ENCODE data around the gene C9orf152. TPM values are rescaled to one million over a fixed set of nuclear protein-coding genes. Genes with fewer than 3 reads are reported as not detected.

The C9orf152 gene
- total and polyA plus RNA-seq, 2 experiments from 2014 or later, result not detected

GRCh38 chr9:110153431-110153830 lies 54.5 kb downstream of the C9orf152 start:
- Histone ChIP-seq H4K20me1 (replicated peaks; ENCODE audit: insufficient read depth) (peaks cover 28% of the 10 kb centered on the region), H3K79me2 (replicated peaks; ENCODE audit: insufficient read depth) (peaks cover 51% of the 10 kb centered on the region), H3K9me2 (ENCODE audit: insufficient read depth) (no peaks in the 10 kb centered on the region), H3K36me3 (ENCODE audit: insufficient read depth) (no peaks in the 10 kb centered on the region), H3K27me3 (ENCODE audit: insufficient read depth) (peaks cover 17% of the 10 kb centered on the region; the same call in 1 of the 2 replicates), H3F3A (replicated peaks; ENCODE audit: low read depth) (no peaks in the 10 kb centered on the region), H3K4me1 (ENCODE audit: insufficient read depth) (peaks cover 8% of the 10 kb centered on the region), H3K4me2 (no peak overlapping the region), H2AFZ (no peak overlapping the region), H3K27ac (ENCODE audit: low read depth) (no peak overlapping the region), H3K4me3 (no peak overlapping the region)
- Mint-ChIP-seq H3K4me3 (no peak overlapping the region), H3K36me3 (ENCODE audit: low read depth) (peaks cover 30% of the 10 kb centered on the region), H3K27ac (no peak overlapping the region), H3K27me3 (ENCODE audit: insufficient read depth, low read depth, poor library complexity) (peaks cover 7% of the 10 kb centered on the region), H3K9me3 (peaks cover 11% of the 10 kb centered on the region), H3K4me1 (peaks cover 17% of the 10 kb centered on the region)
- DNase-seq (ENCODE audit: low spot score) (no peak), ATAC-seq (no peak)
- no peak for TF ChIP-seq EZH2 (IDR thresholded peaks at IDR 0.05; ENCODE audit: low read depth, unreplicated experiment)
- TF ChIP-seq POLR2AphosphoS5 (IDR thresholded peaks at IDR 0.05; ENCODE audit: low read depth), result no peak
- no peak for TF ChIP-seq EZH2phosphoT487 (IDR thresholded peaks at IDR 0.05; ENCODE audit: unreplicated experiment)
- TF ChIP-seq REST (IDR thresholded peaks at IDR 0.05; ENCODE audit: unreplicated experiment), result no peak
- TF ChIP-seq NANOG (IDR thresholded peaks at IDR 0.05; ENCODE audit: borderline replicate concordance), result no peak

- Histone ChIP-seq H3K4me3 (no peak overlapping the region), H3K4me2 (no peak overlapping the region), H4K20me1 (replicated peaks; ENCODE audit: insufficient read depth) (peaks cover 28% of the 10 kb centered on the region), H3K9me2 (ENCODE audit: insufficient read depth) (no peaks in the 10 kb centered on the region), H3K27ac (ENCODE audit: low read depth) (no peak overlapping the region), H3F3A (replicated peaks; ENCODE audit: low read depth) (no peaks in the 10 kb centered on the region), H3K4me1 (ENCODE audit: insufficient read depth) (peaks cover 7% of the 10 kb centered on the region), H3K36me3 (ENCODE audit: insufficient read depth) (no peaks in the 10 kb centered on the region), H3K27me3 (ENCODE audit: insufficient read depth) (peaks cover 12% of the 10 kb centered on the region; the same call in 1 of the 2 replicates), H2AFZ (no peak overlapping the region), H3K79me2 (replicated peaks; ENCODE audit: insufficient read depth) (peaks cover 56% of the 10 kb centered on the region)
- DNase-seq (ENCODE audit: low spot score), result peak; percentile 87
- H3K9me3 Mint-ChIP-seq, result peaks cover 11% of the 10 kb centered on the region
- peak; percentile 86 for ATAC-seq
- H3K4me3 Mint-ChIP-seq, result no peak overlapping the region
- H3K27me3 Mint-ChIP-seq (ENCODE audit: insufficient read depth, low read depth, poor library complexity), result peaks cover 7% of the 10 kb centered on the region
- H3K4me1 Mint-ChIP-seq, result peaks cover 19% of the 10 kb centered on the region
- peaks cover 32% of the 10 kb centered on the region for H3K36me3 Mint-ChIP-seq (ENCODE audit: low read depth)
- no peak overlapping the region; the same call in 1 of the 2 replicates for H3K27ac Mint-ChIP-seq
- TF ChIP-seq CTCF (conservative IDR thresholded peaks at IDR 0.05; ENCODE audit: low read depth in 2 of 2) (peak; percentile 82 to 87), ZNF462 (CRISPR knock-in tag; IDR thresholded peaks at IDR 0.05) (no peak)
These were observed 55.1 kb downstream of the C9orf152 start for GRCh38 chr9:110152704-110153374.
